Gastroesophageal sphincter (tissue), 4 donors: ENCODE measurements around the gene CASTOR1. TPM values are rescaled to one million over a fixed set of nuclear protein-coding genes. Genes with fewer than 3 reads are reported as not detected.

Source experiments
- ATAC-seq: fragments of 150-250 bp; one replicate; pipeline ENCODE4 v1.9.1; 2016; ENCODE audit warnings: mild to moderate bottlenecking, moderate library complexity
- H3K27ac ChIP-seq, 4 donors: fragments of 200-600 bp; sonication (generic) in 3 of 4; 1 replicate in 3 of 4; 2 replicates in 1 of 4; pipeline ENCODE4 v1.5.1; 2016 to 2019
- H3K27me3 ChIP-seq: fragments of 200-600 bp; sonication (generic); one replicate; pipeline ENCODE4 v1.5.1; 2019
- H3K36me3 ChIP-seq, 2 donors: fragments of 200-600 bp; sonication (generic); one replicate each; pipeline ENCODE4 v1.5.1; 2019; ENCODE audit warnings: control low read depth in 1 of 2
- H3K4me1 ChIP-seq, 3 donors: fragments of 200-600 bp; sonication (generic); 1 replicate in 2 of 3; 2 replicates in 1 of 3; pipeline ENCODE4 v1.5.1; 2016 to 2019; ENCODE audit warnings: control low read depth in 2 of 3
- H3K4me3 ChIP-seq, 2 donors: fragments of 200-600 bp; sonication (generic); one replicate each; pipeline ENCODE4 v1.5.1; 2019; ENCODE audit warnings: mild to moderate bottlenecking in 1 of 2, moderate library complexity in 1 of 2
- H3K9me3 ChIP-seq, 3 donors: fragments of 200-600 bp; sonication (generic); one replicate each; pipeline ENCODE4 v1.5.1; 2017 to 2019; ENCODE audit warnings: control low read depth in 2 of 3
- EP300 ChIP-seq: sonication (generic); formaldehyde crosslinking; IDR thresholded peaks from one replicate; pipeline ENCODE4 v1.6.1; 2017; ENCODE audit warnings: antibody characterized with exemption, mild to moderate bottlenecking
- POLR2A ChIP-seq, 2 donors: fragments of 450-650 bp; IDR thresholded peaks; one replicate each; pipeline ENCODE4 v1.6.1; 2017; ENCODE audit warnings: antibody characterized with exemption in 2 of 2, mild to moderate bottlenecking in 2 of 2, moderate library complexity in 1 of 2
- POLR2AphosphoS5 ChIP-seq: sonication (generic); formaldehyde crosslinking; IDR thresholded peaks from one replicate; pipeline ENCODE4 v1.6.1; 2017; ENCODE audit warnings: antibody characterized with exemption
- WGBS, 2 donors: methylation state at CpG; one replicate each; pipeline ENCODE4 v1.1.5; 2018; ENCODE audit warnings: low coverage in 1 of 2; 5-methylcytosine and 5-hydroxymethylcytosine counted together
- total RNA-seq, 4 donors: library from RNA; depleted of rRNA; stranded (reverse); fragments of >200 nt; gene quantifications; one replicate each; pipeline ENCODE4 v1.1.0, GENCODE V29; 2016
- TF ChIP-seq, protein P1 (sequence below), 4 experiments: fragments of 200-600 bp in 2 of 4; fragments of 450-650 bp in 2 of 4; sonication (generic) in 1 of 4; IDR thresholded peaks; one replicate each; pipeline ENCODE4 v1.5.1; 2017 to 2019; ENCODE audit warnings: antibody characterized with exemption in 4 of 4, mild to moderate bottlenecking in 2 of 4, moderate library complexity in 2 of 4

CASTOR1 gene
- total RNA-seq, 4 donors from 2014 or later = 12.9 to 17.1 (median 16.2) TPM

DNA sequence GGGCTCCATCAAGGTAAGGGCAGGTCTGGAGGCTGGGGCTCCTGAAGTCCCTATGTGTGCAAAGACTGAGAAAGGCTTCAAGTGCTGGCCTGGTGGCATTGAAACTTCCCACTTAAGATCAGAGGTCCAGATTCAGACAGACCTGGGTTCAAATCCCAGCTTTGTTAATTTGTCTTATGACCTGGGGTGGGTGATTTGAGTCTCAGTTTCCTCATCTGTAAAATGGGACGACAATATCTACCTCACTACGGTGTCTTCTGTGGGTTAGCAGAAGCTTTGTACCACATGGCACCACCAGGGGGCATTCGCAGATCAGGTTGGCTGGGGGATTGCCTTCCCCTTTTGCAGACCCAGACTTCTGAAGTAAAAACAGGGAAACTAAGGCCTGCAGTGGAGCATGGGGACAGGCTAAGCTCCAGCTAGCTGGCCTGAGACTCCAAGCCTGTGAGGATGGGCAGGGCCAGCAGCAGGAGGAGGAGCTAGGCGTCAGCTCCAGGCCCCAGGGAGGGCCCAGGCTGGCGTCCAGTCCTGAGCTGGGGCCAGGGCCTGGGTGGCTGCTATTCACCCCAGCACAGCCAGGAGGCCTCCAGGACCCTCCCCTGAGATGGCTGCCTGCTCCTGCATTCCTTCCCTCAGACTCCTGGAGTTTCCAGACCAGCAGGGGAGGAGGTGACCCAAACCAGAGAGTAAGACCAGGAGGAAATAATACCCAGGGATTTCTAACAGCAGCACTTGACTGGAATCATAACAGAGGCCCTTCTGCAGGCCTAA is 1.5 kb downstream of the CASTOR1 start:
- TF ChIP-seq POLR2A (IDR thresholded peaks at IDR 0.05) (peak; percentile 19 to 43), EP300 (no peak), POLR2AphosphoS5 (peak; percentile 62)
- TF ChIP-seq, protein P1, sequence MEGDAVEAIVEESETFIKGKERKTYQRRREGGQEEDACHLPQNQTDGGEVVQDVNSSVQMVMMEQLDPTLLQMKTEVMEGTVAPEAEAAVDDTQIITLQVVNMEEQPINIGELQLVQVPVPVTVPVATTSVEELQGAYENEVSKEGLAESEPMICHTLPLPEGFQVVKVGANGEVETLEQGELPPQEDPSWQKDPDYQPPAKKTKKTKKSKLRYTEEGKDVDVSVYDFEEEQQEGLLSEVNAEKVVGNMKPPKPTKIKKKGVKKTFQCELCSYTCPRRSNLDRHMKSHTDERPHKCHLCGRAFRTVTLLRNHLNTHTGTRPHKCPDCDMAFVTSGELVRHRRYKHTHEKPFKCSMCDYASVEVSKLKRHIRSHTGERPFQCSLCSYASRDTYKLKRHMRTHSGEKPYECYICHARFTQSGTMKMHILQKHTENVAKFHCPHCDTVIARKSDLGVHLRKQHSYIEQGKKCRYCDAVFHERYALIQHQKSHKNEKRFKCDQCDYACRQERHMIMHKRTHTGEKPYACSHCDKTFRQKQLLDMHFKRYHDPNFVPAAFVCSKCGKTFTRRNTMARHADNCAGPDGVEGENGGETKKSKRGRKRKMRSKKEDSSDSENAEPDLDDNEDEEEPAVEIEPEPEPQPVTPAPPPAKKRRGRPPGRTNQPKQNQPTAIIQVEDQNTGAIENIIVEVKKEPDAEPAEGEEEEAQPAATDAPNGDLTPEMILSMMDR (IDR thresholded peaks at IDR 0.05) = peak in 3 of 4 experiments; percentile 80 to 87 (median 85)
- ATAC-seq = peak; percentile 73
- peaks cover 0 to 57% of the 10 kb centered on the region in 2 donors for H3K36me3 ChIP-seq
- H3K4me1 ChIP-seq = peaks cover 7 to 56% (median 35%) of the 10 kb centered on the region in 3 donors
- H3K4me3 ChIP-seq = peak overlapping the region; percentile 76 to 82
- H3K27ac ChIP-seq = peak overlapping the region; percentile 92 to 98 (median 96)
- WGBS, 2 donors = 0% methylated on average over 1 of the region's 5 CpGs; no CpG with 5 or more reads in 1 of the 2 donors
- H3K9me3 ChIP-seq = no peaks in the 10 kb centered on the region
- no peaks in the 10 kb centered on the region for H3K27me3 ChIP-seq

DNA sequence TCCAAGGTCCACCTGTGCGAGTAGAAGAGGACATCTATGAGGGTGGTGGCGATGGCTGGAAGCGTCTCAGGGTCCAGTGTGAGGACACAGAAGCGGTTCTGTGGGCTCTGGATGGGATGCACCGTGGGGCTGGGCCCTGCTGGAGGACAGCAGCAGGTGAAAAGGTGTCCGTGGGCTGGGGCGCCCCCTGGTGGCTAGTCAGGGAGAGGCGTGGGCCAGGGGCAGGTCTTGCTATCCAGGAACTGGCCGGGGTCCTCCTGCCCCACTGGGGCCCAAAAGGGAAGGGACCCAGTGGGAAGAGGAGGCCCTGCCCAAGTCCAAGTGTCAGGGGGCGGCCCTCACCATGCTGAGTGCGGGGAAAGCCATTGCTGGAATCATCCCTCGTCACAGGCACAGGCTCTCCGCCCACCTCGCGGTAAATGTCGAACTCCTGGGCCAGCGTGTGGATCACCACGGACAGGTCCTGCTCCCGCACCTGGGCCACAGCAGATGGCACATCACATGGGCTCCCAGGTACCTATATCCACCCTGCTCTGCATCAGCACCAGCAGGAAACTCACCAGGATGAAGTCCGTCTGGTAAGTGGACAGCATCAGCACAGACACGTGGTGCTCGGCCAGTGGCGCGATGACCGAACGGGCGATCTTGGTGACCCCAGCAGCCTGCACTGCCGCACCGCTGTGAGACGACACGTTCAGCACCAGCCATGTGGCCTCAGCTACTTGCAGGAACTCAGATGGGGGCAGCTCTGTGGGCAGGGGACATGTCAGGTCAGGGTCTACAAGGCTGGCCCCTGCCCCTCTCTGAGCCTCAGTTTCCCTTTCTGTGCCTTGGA is 2.3 kb downstream of the CASTOR1 start:
- Histone ChIP-seq H3K27me3 (no peaks in the 10 kb centered on the region), H3K9me3 (no peaks in the 10 kb centered on the region), H3K36me3 (peaks cover 0 to 49% of the 10 kb centered on the region in 2 donors), H3K27ac (peak overlapping the region in 2 of 4 donors; percentile 95 to 98), H3K4me3 (no peak overlapping the region), H3K4me1 (peaks cover 7 to 49% (median 35%) of the 10 kb centered on the region in 3 donors)
- WGBS, 2 donors = 54 to 58% methylated on average over 6 to 7 of the region's 31 CpGs
- TF ChIP-seq POLR2AphosphoS5 = no peak
- TF ChIP-seq EP300 = no peak
- no peak for TF ChIP-seq POLR2A (IDR thresholded peaks at IDR 0.05)
- TF ChIP-seq, protein P1 (IDR thresholded peaks at IDR 0.05) = peak in 3 of 4 experiments; percentile 80 to 87 (median 85)
- no peak for ATAC-seq

DNA sequence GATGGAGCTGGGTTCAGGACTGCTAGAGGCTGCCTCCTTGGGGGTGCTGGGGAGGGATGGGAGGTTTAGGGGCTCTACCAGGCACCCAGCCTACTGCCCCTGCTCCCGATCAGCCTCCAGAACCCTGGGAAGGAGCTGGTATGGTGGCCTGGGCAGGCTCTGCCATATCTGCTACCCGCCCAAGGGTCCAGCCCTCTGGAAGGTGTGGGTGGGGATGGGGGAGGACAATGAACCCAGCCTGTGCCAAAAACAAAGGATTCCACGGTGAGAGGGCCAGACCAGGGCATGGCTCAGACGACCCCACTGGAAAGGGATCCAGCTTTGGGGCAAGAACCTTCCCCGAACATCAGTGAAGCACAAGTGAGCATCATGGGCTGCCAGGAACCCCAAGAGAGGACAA is 3.0 kb downstream of the CASTOR1 start:
- Histone ChIP-seq H3K4me1 (peaks cover 7 to 42% (median 28%) of the 10 kb centered on the region in 3 donors), H3K4me3 (no peak overlapping the region), H3K9me3 (no peaks in the 10 kb centered on the region), H3K36me3 (peaks cover 0 to 44% of the 10 kb centered on the region in 2 donors), H3K27ac (peak overlapping the region in 1 of 4 donors; percentile 95), H3K27me3 (no peaks in the 10 kb centered on the region)
- 90 to 93% methylated on average over 2 to 3 of the region's 5 CpGs for WGBS, 2 donors
- no peak for ATAC-seq
- TF ChIP-seq EP300 = no peak
- no peak for TF ChIP-seq POLR2AphosphoS5
- TF ChIP-seq, protein P1 (IDR thresholded peaks at IDR 0.05) = no peak
- no peak for TF ChIP-seq POLR2A (IDR thresholded peaks at IDR 0.05)

DNA sequence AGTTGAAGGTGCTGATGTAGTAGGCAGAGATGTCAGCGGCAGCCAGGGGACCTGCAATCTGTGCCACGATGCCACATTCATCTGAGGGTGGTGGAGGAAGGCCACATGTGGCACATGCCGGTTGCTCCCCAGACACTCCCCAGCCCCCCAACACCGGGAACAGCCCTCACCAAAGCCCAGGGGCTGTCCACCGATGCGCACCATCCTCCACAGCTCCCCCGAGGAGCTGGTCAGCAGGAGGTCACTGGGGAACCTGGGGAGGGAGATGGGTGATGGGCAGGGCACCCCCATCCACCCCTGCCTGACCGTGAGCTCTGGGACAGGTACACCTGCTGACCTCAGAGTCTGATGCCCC is 3.5 kb downstream of the CASTOR1 start:
- Histone ChIP-seq H3K36me3 (peaks cover 0 to 44% of the 10 kb centered on the region in 2 donors), H3K9me3 (no peaks in the 10 kb centered on the region), H3K4me1 (peaks cover 7 to 37% (median 23%) of the 10 kb centered on the region in 3 donors), H3K27me3 (no peaks in the 10 kb centered on the region), H3K27ac (no peak overlapping the region), H3K4me3 (no peak overlapping the region)
- no peak for ATAC-seq
- 60% methylated on average over 1 of the region's 8 CpGs; no CpG with 5 or more reads in 1 of the 2 donors for WGBS, 2 donors
- TF ChIP-seq POLR2A (IDR thresholded peaks at IDR 0.05) (no peak), EP300 (no peak), POLR2AphosphoS5 (no peak)
- TF ChIP-seq, protein P1 (IDR thresholded peaks at IDR 0.05) = no peak
